ENCODE measurements around the gene AP1G1.

- TF ChIP-seq, protein P1, sequence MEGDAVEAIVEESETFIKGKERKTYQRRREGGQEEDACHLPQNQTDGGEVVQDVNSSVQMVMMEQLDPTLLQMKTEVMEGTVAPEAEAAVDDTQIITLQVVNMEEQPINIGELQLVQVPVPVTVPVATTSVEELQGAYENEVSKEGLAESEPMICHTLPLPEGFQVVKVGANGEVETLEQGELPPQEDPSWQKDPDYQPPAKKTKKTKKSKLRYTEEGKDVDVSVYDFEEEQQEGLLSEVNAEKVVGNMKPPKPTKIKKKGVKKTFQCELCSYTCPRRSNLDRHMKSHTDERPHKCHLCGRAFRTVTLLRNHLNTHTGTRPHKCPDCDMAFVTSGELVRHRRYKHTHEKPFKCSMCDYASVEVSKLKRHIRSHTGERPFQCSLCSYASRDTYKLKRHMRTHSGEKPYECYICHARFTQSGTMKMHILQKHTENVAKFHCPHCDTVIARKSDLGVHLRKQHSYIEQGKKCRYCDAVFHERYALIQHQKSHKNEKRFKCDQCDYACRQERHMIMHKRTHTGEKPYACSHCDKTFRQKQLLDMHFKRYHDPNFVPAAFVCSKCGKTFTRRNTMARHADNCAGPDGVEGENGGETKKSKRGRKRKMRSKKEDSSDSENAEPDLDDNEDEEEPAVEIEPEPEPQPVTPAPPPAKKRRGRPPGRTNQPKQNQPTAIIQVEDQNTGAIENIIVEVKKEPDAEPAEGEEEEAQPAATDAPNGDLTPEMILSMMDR (IDR thresholded peaks at IDR 0.05; ENCODE audit: insufficient read depth, low read length, poor library complexity, severe bottlenecking): no peak
- no peak for TF ChIP-seq EZH2phosphoT487 (conservative IDR thresholded peaks at IDR 0.05; ENCODE audit: low read length)
These were observed 127.3 kb downstream of the AP1G1 start for GRCh38 chr16:71681360-71681759.

Measured in SU-DHL-6 (cell line).